ENCODE results near the gene TAF3.
A peak's percentile ranks its signal among the peaks of the same experiment; 100 is the strongest.

The TAF3 gene

DNA sequence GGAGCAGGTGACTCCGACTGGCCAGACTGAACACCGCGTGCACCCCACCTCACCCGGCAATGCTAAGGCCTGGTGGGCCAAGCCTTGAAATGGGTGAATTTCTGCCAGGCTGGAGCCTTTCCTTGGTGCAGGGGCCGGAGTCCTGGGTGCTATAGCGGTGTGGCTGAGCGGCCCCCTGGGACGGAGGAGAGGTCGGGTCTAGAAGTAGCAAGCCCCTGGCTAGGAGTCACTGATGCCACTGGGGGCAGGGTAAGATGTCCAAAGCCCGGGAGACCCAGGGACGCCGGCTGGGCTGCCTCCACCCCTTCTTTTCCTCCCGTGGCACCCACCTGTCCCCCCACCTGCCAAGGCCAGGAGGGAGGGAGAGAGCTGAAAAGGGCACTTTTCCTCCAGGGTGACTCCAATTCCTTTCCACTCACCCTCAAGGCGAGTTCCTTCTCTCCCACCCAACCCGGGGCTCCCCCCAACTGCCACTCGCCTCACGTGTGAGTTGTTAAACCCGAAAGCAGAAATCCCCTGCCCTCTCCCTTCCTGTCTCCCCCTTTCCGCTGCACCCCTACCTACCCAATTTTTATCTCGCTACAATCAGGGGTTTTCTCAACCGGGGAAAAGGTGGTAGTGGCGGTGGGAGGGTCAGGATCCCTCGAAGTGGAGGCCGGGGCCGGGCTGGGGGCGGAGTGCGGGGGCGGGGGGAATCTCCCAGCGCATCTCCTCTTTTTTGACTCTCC, 230.1 kb downstream of the TAF3 start:
- TF ChIP-seq ZNF274 (IDR thresholded peaks at IDR 0.05; ENCODE audit: low read depth, low read length): no peak
- no peak overlapping the region; the same call in 1 of the 2 replicates for H3K4me3 ChIP-seq (ENCODE audit: low read length)

DNA sequence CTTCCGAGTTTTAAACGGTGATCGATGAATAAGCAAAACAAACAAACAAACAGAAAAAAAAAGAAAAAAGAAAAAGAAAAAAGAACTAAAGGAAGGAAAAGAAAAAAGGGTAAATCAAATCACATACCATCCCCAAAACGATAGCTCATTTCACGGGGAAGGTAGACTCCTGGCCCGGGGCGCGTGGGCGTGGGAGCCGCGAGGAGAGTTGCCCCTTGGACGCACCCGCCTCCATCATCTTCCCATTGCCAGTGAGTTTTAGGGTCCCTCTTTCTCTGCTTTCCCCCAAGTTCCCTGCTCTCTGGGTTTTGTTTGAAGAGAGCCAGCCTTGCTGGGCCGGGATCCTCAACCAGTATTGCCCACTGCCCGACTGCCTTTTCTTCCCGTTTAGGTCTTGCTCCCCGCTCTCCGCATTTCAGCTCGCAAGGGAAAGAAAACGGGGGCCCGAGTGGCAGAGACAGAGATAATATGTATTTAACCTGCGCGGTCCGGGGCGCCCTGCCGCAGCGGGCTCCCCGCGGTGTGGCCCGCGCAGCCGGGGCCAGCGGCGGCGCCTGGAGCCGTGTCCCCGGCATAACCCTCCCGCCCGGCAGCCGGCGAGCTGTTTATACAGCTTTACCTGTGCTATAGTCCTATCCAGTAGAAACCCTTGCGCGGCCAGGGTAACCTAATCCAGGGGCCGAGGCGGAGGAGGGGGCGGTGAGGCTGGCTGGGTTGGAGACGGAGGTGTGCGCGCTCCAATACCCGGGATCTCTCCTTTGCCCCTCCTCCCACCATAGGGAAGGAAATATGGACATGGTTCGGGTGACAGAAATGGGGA, 230.9 kb downstream of the TAF3 start:
- no peak for TF ChIP-seq ZNF274 (IDR thresholded peaks at IDR 0.05; ENCODE audit: low read depth, low read length)
- peak overlapping the region; percentile 4 for H3K4me3 ChIP-seq (ENCODE audit: low read length)

- peak overlapping the region; percentile 4 for H3K4me3 ChIP-seq (ENCODE audit: low read length)
These were observed 231.7 kb downstream of the TAF3 start for GRCh38 chr10:8049865-8050555.

DNA sequence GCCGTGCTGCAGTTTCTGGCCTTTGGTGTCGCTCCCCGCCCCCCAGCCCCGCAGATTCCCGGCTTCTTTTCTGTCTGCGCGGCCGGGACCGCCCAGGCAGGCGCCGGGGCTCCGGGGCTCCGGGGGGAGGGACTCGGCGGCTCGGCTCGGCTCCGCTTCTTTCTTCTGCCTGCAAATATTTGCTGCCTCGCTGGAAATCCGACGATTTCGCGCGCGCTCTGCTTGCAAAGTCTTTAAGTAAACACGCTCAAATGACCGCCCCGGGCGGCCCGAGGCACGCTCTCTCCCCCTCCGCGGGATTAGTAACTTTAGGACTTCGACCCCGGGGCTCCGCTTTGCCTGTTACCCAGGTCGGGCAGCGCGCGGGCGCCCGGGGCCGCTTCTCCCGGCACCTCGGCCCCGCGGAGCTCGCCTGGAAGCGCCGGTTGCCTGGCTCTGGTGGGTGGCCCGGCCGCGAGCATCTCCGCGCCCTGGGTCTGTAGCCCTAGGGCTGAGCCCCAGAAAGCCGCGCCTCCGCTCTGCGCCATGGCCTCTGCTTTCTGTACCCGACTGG, 232.3 kb downstream of the TAF3 start:
- no peak for TF ChIP-seq ZNF274 (IDR thresholded peaks at IDR 0.05; ENCODE audit: low read depth, low read length)
- peak overlapping the region; percentile 8; the same call in 1 of the 2 replicates for H3K4me3 ChIP-seq (ENCODE audit: low read length)

More at GRCh38 chr10:8049865-8050555, 231.7 kb downstream of the TAF3 start:
- no peak for TF ChIP-seq ZNF274 (IDR thresholded peaks at IDR 0.05; ENCODE audit: low read depth, low read length)

- H3K4me3 ChIP-seq (ENCODE audit: low read length): no peak overlapping the region
- no peak for TF ChIP-seq ZNF274 (IDR thresholded peaks at IDR 0.05; ENCODE audit: low read depth, low read length)
These were observed 233.0 kb downstream of the TAF3 start for GRCh38 chr10:8051109-8051821.

DNA sequence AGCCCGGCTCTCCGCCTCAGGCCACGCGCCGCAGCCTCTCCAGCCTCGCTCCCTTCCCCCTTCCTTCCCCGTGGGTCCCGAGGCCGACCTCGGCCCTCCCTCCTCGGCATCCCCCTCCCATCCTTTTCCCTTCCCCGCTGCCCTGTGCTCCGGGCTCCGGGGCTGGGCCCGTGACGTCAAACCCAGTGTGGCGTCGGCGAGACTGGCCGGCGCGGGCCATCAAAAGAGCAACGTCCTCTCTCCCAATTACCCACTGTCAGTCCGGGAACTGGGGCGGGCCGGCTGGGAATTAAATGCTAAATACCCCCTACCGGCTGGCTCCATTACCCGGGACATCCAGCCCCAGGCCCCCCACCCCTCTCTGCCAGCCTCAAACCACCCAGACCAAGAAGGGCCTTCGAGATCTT, 233.5 kb downstream of the TAF3 start:
- no peak for TF ChIP-seq ZNF274 (IDR thresholded peaks at IDR 0.05; ENCODE audit: low read depth, low read length)
- H3K4me3 ChIP-seq (ENCODE audit: low read length): no peak overlapping the region

- H3K4me3 ChIP-seq (ENCODE audit: low read length): no peak overlapping the region; the same call in 1 of the 2 replicates
- no peak for TF ChIP-seq ZNF274 (IDR thresholded peaks at IDR 0.05; ENCODE audit: low read depth, low read length)
These were observed 234.1 kb downstream of the TAF3 start for GRCh38 chr10:8052341-8052955.

DNA sequence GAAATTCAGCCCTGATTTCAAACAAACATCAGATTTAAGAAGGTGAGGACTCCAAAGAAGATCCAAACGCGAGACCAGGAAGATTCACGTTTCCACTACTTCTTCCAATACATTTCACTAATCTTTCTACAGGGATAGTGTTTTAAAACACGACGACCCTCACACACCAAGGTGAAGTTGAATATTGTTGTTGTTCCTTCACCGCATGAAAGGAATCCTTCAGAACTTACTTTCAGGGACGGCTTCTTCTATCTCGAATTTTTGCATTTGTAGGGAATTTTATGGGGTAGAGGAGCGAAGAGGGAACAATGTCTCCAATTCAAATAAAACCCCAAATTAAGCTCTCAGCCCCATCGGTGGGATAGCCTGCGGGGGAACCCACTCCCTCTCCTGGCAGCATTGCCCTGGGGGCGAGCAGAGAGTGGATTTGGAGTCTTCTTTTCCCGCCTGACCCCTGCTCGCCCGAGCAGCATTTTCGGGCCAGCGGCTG, 234.7 kb downstream of the TAF3 start:
- H3K4me3 ChIP-seq (ENCODE audit: low read length): no peak overlapping the region; the same call in 1 of the 2 replicates
- TF ChIP-seq ZNF274 (IDR thresholded peaks at IDR 0.05; ENCODE audit: low read depth, low read length): no peak

DNA sequence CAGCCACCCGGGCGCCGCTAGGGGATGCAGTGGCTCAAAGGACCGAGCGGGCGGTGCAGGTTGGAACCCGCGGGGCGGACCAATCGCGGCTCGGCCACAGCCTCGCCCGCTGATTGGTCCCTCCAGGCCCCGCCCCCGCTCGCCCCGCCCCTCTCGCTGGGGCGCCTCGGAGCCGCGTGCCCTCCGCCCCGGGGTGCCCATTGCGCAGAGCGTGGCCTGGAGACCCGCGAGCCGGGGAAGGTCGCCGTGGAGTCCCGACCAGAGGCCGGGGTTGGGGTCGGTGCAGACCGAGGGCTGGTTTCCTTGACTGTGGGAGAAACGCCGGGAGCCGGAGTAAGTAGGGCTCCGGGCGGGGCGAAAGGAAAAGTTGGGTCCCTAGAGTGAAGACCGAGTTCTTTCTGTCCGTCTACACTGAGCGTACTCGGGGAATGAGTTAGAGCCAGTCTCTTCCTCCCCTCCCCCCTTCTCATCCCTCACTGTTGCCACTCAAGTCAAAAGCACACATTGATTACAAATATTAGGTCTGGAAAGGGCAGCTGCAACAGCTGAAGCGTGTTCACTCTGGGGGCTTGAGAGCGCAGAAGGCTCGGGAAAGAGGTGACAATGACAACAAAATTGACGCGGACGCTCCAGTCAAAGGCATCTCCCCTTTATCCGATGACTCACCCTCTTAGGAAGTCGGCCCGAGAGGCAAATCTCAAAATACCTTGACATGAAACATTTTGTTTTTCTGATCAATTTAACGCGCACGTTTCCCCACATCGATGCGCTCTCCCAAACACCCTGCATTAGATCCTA, 235.3 kb downstream of the TAF3 start:
- H3K4me3 ChIP-seq (ENCODE audit: low read length): peak overlapping the region; percentile 72
- TF ChIP-seq ZNF274 (IDR thresholded peaks at IDR 0.05; ENCODE audit: low read depth, low read length): no peak

GRCh38 chr10:8054244-8054493, 235.9 kb downstream of the TAF3 start:
- H3K4me3 ChIP-seq (ENCODE audit: low read length): peak overlapping the region; percentile 72
- no peak for TF ChIP-seq ZNF274 (IDR thresholded peaks at IDR 0.05; ENCODE audit: low read depth, low read length)

DNA sequence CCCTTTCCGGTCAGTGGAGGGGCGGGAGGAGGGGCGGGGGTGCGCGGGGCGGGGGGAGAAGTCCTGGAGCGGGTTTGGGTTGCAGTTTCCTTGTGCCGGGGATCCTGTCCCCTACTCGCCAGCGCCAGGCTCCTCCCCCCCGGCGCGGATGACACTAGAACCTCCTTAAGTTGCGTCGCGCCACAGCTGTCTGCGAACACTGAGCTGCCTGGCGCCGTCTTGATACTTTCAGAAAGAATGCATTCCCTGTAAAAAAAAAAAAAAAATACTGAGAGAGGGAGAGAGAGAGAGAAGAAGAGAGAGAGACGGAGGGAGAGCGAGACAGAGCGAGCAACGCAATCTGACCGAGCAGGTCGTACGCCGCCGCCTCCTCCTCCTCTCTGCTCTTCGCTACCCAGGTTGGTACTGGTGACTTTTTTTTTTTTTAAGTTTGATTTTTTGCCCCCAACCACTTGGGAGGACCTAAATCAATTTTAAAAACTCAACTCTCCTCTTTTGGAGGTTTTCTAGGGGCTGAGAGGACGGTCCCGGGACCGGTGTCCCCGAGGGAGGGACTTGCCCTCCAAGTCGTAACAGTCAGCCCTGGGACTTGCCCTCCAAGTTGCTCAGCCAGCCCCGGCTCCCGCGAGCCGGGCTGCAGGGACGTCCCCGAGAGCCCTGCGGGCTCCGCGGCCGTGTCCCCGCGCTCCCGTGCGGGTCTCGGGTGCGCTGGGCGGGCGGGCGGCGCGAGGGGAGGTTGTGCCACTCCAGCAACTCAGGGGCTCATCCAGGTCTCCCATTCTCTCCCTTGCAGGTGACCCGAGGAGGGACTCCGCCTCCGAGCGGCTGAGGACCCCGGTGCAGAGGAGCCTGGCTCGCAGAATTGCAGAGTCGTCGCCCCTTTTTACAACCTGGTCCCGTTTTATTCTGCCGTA, 236.4 kb downstream of the TAF3 start, which contains the start of gene GATA3:
Gene GATA3, plus strand, starts transcription at position 195 of the 914 bp plus-strand sequence. CDS start 968 bp downstream, outside the sequence.
- no peak for TF ChIP-seq ZNF274 (IDR thresholded peaks at IDR 0.05; ENCODE audit: low read depth, low read length)
- peak within 1 kb of the TSS; percentile 72 for H3K4me3 ChIP-seq (ENCODE audit: low read length)
